Chondrocyte (in vitro differentiated cells): Measurements from ENCODE around the gene ZNF844. TPM values are rescaled to one million over a fixed set of nuclear protein-coding genes. Genes with fewer than 3 reads are reported as not detected.
A peak's percentile ranks its signal among the peaks of the same experiment; 100 is the strongest.

ENCODE experiments used
- DNase-seq: peaks from one replicate; pipeline ENCODE4 v3.0.0; 2021; ENCODE audit warnings: mixed read lengths, low spot score
- H3K27ac Mint-ChIP-seq: one replicate; pipeline ENCODE4 v1.8.0; 2021; ENCODE audit warnings: mild to moderate bottlenecking, moderate library complexity, mixed read lengths; ENCODE audit not compliant: unreplicated experiment
- H3K27me3 Mint-ChIP-seq: 2 replicates; pipeline ENCODE4 v1.8.0; 2021; ENCODE audit warnings: low read depth, mixed read lengths
- H3K36me3 Mint-ChIP-seq: 2 replicates; pipeline ENCODE4 v1.8.0; 2021; ENCODE audit warnings: low read depth, mixed read lengths
- H3K4me1 Mint-ChIP-seq: 2 replicates; pipeline ENCODE4 v1.8.0; 2021; ENCODE audit warnings: low read depth, mild to moderate bottlenecking, mixed read lengths
- H3K4me3 Mint-ChIP-seq: one replicate; pipeline ENCODE4 v1.8.0; 2021; ENCODE audit warnings: mild to moderate bottlenecking, moderate library complexity, mixed read lengths; ENCODE audit not compliant: unreplicated experiment
- H3K9me3 Mint-ChIP-seq: 2 replicates; pipeline ENCODE4 v1.8.0; 2021; ENCODE audit warnings: low read depth, mixed read lengths
- CTCF ChIP-seq: fragments of 200-600 bp; sonication (generic); IDR thresholded peaks from 2 replicates; pipeline ENCODE4 v1.5.0; 2021; ENCODE audit warnings: antibody characterized with exemption, mild to moderate bottlenecking, moderate library complexity
- total RNA-seq: library from RNA; stranded (reverse); gene quantifications from 3 replicates; pipeline ENCODE4 v1.2.1, GENCODE V29; 2021

The ZNF844 gene
- total RNA-seq, 1 donor from 2014 or later, result 7.1 TPM

- TF ChIP-seq CTCF, result no peak
- no peak overlapping the region for H3K4me3 Mint-ChIP-seq
- H3K9me3 Mint-ChIP-seq, result peaks cover 41% of the 10 kb centered on the region
- H3K36me3 Mint-ChIP-seq, result peaks cover 45% of the 10 kb centered on the region
- H3K4me1 Mint-ChIP-seq, result no peaks in the 10 kb centered on the region
- H3K27ac Mint-ChIP-seq, result no peak overlapping the region
- DNase-seq, result no peak
- no peaks in the 10 kb centered on the region for H3K27me3 Mint-ChIP-seq
Observed at GRCh38 chr19:12111943-12112637, 47.6 kb downstream of the ZNF844 start.

GRCh38 chr19:12112701-12113100, 48.2 kb downstream of the ZNF844 start:
- H3K9me3 Mint-ChIP-seq, result peaks cover 41% of the 10 kb centered on the region
- H3K4me1 Mint-ChIP-seq, result no peaks in the 10 kb centered on the region
- DNase-seq, result no peak
- no peaks in the 10 kb centered on the region for H3K27me3 Mint-ChIP-seq
- no peak overlapping the region for H3K27ac Mint-ChIP-seq
- H3K4me3 Mint-ChIP-seq, result no peak overlapping the region
- no peak for TF ChIP-seq CTCF
- H3K36me3 Mint-ChIP-seq, result peaks cover 45% of the 10 kb centered on the region

GRCh38 chr19:12113121-12113520, 48.6 kb downstream of the ZNF844 start:
- H3K36me3 Mint-ChIP-seq, result peaks cover 45% of the 10 kb centered on the region
- TF ChIP-seq CTCF, result no peak
- no peaks in the 10 kb centered on the region for H3K27me3 Mint-ChIP-seq
- DNase-seq, result no peak
- no peaks in the 10 kb centered on the region for H3K4me1 Mint-ChIP-seq
- no peak overlapping the region for H3K27ac Mint-ChIP-seq
- H3K9me3 Mint-ChIP-seq, result peaks cover 41% of the 10 kb centered on the region
- no peak overlapping the region for H3K4me3 Mint-ChIP-seq

DNA sequence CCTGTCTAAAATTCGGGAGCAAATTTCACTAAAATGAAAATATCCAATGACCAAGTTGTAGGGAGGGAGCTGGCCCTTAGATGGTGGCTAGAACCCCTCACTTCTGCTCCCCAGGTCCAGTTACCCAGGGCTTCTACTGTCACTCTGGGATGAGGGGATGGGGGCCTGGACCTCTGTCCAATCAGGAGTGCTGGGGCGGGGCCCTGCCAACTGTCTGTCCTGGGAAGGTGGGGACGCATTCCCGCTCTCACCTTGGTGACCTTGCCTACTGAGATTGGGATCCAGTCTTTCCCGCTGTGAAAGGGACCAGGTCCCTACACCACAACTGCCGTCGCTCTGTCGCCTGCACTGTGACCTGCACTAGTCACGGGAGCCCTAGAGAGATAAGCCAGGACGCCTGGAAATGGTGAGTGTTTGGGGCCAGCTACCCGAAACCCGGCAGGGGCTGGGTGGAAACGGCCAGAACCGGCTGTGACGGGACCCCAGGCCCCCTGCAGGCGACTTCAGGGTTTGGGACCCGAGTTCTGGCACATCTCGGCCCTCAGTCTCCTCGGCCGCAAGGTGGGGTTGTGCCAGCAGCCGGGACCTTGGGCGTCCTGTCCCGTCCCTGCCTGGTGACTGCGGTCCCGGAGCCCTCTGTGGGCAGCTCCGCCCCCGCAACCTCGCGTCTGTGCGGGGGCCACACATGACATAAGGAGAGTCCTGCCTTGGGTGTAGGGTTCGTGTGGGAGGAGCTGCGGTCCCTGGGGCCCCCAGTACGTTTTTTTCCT, 52.9 kb downstream of the ZNF844 start:
- DNase-seq, result no peak
- Mint-ChIP-seq H3K4me3 (no peak overlapping the region), H3K4me1 (no peaks in the 10 kb centered on the region), H3K36me3 (peaks cover 17% of the 10 kb centered on the region), H3K27me3 (no peaks in the 10 kb centered on the region), H3K9me3 (peaks cover 20% of the 10 kb centered on the region), H3K27ac (no peak overlapping the region)
- TF ChIP-seq CTCF, result no peak

- TF ChIP-seq CTCF, result peak; percentile 68
- Mint-ChIP-seq H3K36me3 (peaks cover 20% of the 10 kb centered on the region), H3K27me3 (no peaks in the 10 kb centered on the region), H3K4me3 (no peak overlapping the region), H3K27ac (no peak overlapping the region), H3K9me3 (peaks cover 29% of the 10 kb centered on the region), H3K4me1 (no peaks in the 10 kb centered on the region)
- no peak for DNase-seq
Observed at GRCh38 chr19:12126707-12127106, 62.2 kb downstream of the ZNF844 start.

Other genes starting within 250 kb of the ZNF844 start
- 1.1 to 5.7 TPM (median 4.9 TPM) in 3 replicates for gene ZNF439, start 216.0 kb upstream of the ZNF844 start, total RNA-seq
- gene ZNF69, start 176.9 kb upstream of the ZNF844 start, total RNA-seq, result 11.9 to 15.4 TPM (median 12.0 TPM) in 3 replicates
- 4.8 to 8.1 TPM (median 5.5 TPM) in 3 replicates for gene ZNF700, start 139.6 kb upstream of the ZNF844 start, total RNA-seq
- gene ZNF763, start 99.7 kb upstream of the ZNF844 start, total RNA-seq, result 1.1 to 3.5 TPM (median 2.7 TPM) in 3 replicates
- 4.1 to 6.8 TPM (median 6.0 TPM) in 3 replicates for gene ZNF433, start 29.1 kb upstream of the ZNF844 start, total RNA-seq
- gene ZNF878, start 11.8 kb upstream of the ZNF844 start, total RNA-seq, result 0.26 to 0.32 TPM (median 0.31 TPM) in 3 replicates
- 2.0 to 3.8 TPM (median 3.1 TPM) in 3 replicates for gene ZNF20, start 75.6 kb downstream of the ZNF844 start, total RNA-seq
- 11.5 to 12.1 TPM (median 12.1 TPM) in 3 replicates for gene ZNF625, start 92.0 kb downstream of the ZNF844 start, total RNA-seq
- 6.9 to 9.5 TPM (median 7.1 TPM) in 3 replicates for gene ZNF136, start 98.4 kb downstream of the ZNF844 start, total RNA-seq
- gene ZNF44, start 230.2 kb downstream of the ZNF844 start, total RNA-seq, result 4.7 to 7.2 TPM (median 5.8 TPM) in 3 replicates